ENCODE data around the gene ZNF415.

DNA sequence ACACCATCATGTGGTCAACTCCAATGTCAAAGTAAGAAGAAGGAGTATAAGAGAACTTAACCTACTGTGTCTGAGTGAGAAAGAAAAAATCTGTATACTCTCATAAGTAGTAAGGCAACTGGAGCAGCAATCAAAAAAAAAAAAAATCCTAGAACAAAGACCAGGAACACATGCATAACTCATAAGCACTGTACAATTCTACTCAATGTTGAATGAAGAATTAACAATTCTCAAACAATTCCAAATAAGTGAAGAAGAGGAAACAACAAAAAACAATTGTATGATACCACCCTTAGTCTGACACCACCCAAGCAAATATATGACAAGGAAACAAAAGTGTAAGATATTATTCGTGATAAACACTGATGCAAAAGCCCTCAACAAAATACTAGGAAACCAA is 54.0 kb downstream of the ZNF415 start:
- no peak for TF ChIP-seq EP300 (IDR thresholded peaks at IDR 0.05)
- no peak for TF ChIP-seq CBX8 (IDR thresholded peaks at IDR 0.05)
- no peak for TF ChIP-seq POLR2A (IDR thresholded peaks at IDR 0.05; ENCODE audit: low read length)
- TF ChIP-seq HOXA7 (CRISPR knock-in tag; IDR thresholded peaks at IDR 0.05): no peak
- TF ChIP-seq, protein P1, sequence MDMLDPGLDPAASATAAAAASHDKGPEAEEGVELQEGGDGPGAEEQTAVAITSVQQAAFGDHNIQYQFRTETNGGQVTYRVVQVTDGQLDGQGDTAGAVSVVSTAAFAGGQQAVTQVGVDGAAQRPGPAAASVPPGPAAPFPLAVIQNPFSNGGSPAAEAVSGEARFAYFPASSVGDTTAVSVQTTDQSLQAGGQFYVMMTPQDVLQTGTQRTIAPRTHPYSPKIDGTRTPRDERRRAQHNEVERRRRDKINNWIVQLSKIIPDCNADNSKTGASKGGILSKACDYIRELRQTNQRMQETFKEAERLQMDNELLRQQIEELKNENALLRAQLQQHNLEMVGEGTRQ (IDR thresholded peaks at IDR 0.05): no peak
- TF ChIP-seq, protein P2, sequence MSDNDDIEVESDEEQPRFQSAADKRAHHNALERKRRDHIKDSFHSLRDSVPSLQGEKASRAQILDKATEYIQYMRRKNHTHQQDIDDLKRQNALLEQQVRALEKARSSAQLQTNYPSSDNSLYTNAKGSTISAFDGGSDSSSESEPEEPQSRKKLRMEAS (IDR thresholded peaks at IDR 0.05): no peak
